Activated naive CD8-positive, alpha-beta T cell treated with anti-CD3 and anti-CD28 coated beads, Interleukin-2, amount 50 U/mL, for 16 hours (primary cell): Measurements from ENCODE around the gene THSD7B.

Experiments
- DNase-seq: peaks from one replicate; pipeline ENCODE4 v3.0.0-alpha.2; 2020; ENCODE audit warnings: low read depth, low spot score

Gene THSD7B

GRCh38 chr2:137379186-137379585 lies 613.8 kb downstream of the THSD7B start:
- no peak for DNase-seq

DNA sequence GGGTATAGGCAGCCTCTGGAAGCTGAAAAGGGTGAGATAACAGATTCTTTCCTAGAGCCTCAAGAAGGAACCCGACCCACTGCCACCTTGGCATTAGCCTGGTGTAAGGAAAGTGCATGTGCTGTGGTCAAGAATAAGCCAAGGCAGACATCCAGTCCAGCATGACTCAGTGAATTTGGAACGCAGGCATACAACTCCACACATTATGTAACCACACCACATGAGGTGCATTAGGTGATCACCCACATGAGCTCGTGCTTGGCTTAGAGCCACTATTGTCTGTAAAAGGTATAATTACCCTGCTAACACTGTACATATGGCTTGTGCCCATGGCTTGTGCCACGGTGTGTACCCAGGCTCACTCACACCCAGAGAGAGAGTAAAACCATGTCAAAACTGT lies 615.3 kb downstream of the THSD7B start:
- no peak for DNase-seq

- no peak for DNase-seq
Observed at GRCh38 chr2:137381731-137382130, 616.4 kb downstream of the THSD7B start.

DNA sequence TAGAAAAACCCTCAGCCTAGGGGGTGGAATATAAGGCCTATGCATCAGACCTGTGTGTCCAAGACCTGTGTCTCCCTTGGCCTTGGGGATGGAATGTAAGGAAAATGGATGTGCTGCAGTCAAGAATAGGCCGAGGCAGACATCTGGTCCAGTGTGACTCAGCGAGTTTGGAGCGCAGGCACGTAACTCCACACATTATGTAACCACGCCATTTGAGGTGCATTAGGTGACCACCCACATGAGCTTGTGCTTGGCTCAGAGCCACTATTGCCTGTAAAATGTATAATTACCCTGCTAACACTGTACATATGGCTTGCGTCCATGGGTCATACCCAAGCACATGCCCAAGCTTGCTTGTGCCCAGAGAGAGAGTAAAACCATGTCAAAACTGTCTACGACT lies 618.0 kb downstream of the THSD7B start:
- DNase-seq = no peak

GRCh38 chr2:137387044-137387443 lies 621.7 kb downstream of the THSD7B start:
- DNase-seq = no peak

GRCh38 chr2:137405496-137405895 lies 640.2 kb downstream of the THSD7B start:
- DNase-seq = no peak

- no peak for DNase-seq
Observed at GRCh38 chr2:137411585-137411984, 646.2 kb downstream of the THSD7B start.

GRCh38 chr2:137420744-137421143 lies 655.4 kb downstream of the THSD7B start:
- DNase-seq = no peak

- no peak for DNase-seq
Observed at GRCh38 chr2:137435162-137435561, 669.8 kb downstream of the THSD7B start.

DNA sequence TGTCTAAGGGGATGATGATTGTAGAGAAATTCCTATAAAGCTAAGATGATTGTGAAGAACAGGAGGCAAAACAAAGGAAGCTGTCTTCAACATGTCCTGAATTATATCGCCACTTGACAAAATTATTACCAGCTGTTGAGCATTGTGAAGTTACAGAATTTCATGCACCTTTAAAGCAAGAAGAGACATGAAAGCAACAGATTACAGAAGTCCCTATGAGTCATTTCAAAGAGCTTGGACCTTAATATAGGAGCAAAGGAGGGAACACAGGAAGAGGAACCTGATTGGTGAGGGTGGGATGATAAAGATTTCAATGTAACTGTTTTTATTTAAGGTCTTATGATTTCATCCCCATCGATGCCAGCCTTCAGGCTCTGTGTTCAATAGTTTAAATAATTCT lies 672.0 kb downstream of the THSD7B start:
- no peak for DNase-seq

GRCh38 chr2:137444970-137445369 lies 679.6 kb downstream of the THSD7B start:
- DNase-seq = no peak

DNA sequence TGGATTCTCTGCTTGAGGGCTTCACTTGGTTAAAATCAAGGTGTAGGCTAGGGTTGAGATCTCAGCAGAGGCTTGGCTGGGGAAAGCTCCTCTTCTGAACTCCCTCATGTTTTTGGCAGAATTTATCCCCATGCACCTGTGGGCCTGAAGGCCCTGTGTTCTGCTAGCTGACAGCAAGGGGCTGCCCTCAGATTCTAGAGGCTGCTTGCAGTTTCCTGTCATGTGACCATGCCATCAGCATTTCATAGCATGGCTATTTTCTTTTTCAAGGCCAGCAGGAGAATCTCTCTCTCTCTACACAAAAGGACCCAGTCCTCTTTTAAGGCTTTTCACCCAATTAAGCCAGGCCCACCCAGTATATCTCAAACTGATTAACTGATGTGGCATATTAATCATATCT lies 684.1 kb downstream of the THSD7B start:
- no peak for DNase-seq

GRCh38 chr2:137454886-137455285 lies 689.5 kb downstream of the THSD7B start:
- no peak for DNase-seq

DNA sequence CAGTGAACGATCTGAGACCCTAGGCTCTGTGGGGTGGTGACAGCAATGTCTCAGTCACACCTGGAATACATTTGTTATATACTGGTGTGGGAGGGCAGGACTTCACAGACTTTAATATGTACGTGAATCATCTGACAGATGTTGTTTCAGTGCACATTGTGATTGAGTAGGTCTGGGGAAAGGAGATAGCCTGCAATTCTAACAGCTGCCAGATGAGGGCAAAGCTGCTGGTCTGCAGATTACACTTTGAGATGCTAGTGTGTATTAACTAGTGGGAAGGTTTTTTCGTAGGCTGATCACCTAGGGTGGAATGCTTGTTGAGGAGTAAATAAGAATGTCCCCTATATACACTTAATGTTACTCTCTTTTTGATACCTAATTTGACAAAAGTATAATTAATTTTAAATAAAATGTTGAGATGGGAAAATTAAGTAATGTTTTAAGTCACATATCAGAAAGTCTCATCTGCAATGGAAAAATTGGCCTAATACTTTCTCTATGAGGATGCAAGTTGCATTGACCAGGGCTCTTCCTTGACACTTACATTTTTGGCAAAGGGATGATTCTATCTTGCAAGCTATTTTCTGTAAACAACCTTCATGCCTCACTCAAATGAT lies 702.0 kb downstream of the THSD7B start:
- no peak for DNase-seq

- no peak for DNase-seq
Observed at GRCh38 chr2:137493261-137493660, 727.9 kb downstream of the THSD7B start.

- DNase-seq = no peak
Observed at GRCh38 chr2:137500599-137500998, 735.3 kb downstream of the THSD7B start.

GRCh38 chr2:137507237-137507636 lies 741.9 kb downstream of the THSD7B start:
- DNase-seq = no peak

DNA sequence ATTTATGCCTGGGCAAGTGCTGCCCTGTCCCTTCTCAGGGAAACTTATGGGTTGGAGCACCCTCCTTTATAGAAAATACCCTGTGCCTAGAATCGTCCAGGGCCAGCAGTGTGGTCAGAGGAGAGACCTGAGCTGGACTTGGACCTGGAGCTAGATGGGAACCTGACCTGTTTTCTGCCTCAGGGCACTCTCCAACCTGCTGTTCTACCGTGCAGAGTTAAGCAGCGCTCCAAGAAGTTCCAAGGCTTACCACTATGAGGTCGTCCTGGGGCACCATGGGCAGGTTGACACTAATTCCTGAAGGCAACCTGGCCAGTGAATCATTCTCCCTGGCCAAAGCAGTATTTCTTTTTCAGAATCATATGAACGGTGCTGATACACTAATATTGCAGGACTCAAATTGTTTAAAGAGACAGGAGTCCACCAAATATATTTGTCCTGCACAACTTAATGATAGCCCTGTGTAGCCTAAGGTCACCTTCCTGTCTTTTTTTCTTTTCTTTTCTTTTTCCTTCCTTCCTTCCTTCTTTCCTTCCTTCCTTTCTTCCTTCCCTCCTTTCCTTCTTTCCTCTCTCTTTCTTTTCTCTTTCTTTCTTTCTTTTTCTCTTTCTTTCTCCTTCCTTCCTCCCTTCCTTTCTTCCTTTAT lies 743.5 kb downstream of the THSD7B start:
- no peak for DNase-seq

- no peak for DNase-seq
Observed at GRCh38 chr2:137511526-137511925, 746.2 kb downstream of the THSD7B start.

GRCh38 chr2:137521653-137522619 lies 756.6 kb downstream of the THSD7B start:
- no peak for DNase-seq

DNA sequence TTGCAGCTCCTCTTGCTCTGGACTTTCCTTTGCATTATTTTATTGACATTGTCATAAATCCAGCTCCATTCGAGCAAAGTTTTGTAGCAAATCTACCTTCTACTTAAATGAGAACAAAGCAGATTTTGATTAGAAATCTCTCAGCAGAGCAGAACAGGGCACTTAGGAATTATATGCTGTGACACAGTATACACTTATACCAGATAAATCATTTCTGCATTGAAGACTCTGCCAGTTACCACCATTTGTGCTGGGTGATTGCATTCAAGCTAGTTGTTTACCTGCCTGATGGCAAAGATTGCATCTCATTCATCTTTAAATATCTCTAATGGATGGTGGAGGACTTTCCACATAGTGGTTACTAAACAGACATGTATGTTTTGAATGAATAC lies 757.3 kb downstream of the THSD7B start:
- DNase-seq = no peak

DNA sequence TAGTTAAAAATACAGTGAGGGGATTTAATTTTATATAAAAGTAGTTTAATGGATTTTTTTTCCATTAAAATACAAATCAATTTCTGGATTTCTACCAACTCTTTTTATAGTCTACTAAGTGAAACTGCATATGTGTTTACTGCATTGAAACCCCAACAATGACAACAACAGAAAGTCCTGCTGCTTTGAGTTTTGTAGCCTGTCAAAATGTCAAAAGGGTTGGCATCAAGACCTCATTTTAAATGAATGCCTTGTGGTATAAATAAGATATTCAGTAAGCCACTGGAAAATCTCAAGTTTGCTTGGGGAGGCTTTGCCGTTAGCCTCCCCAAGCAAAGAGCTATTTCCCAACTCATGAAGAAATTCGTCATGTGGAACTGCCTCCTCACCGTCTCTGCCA lies 758.6 kb downstream of the THSD7B start:
- DNase-seq = no peak

DNA sequence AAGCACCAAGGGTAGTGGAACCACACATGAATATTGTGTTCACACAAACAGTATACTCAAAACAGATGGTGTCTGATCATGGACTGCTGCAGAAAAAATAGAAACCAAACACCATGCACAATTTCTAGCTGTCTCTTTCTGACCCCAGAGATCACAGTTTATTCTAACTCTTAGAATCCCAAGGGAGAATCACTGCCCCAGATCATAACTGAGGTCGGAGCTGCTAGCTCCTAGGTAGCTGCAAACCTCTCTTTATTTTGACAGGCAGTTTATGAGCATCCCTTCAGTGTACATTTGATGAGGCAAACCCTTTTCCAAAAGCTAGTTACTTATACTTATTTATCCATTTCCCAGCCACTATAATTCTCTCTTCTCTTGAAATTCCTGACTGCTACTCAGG lies 759.8 kb downstream of the THSD7B start:
- no peak for DNase-seq
